GM19324 (cell line): ENCODE data around the gene CPT1A.

Experiments used
- ATAC-seq: cut with Tn5 transposase; IDR thresholded peaks from one replicate; pipeline ENCODE4 v1.9.1; 2021; ENCODE audit warnings: mild to moderate bottlenecking, moderate library complexity; ENCODE audit not compliant: unreplicated experiment, low FRiP score

The CPT1A gene

GRCh38 chr11:68715456-68716122, 126.1 kb downstream of the CPT1A start:
- no peak for ATAC-seq

GRCh38 chr11:68714060-68714856, 127.5 kb downstream of the CPT1A start:
- no peak for ATAC-seq

GRCh38 chr11:68711114-68711513, 130.6 kb downstream of the CPT1A start:
- no peak for ATAC-seq

GRCh38 chr11:68710409-68710808, 131.3 kb downstream of the CPT1A start:
- ATAC-seq = no peak

GRCh38 chr11:68709062-68709461, 132.7 kb downstream of the CPT1A start:
- ATAC-seq = no peak

- no peak for ATAC-seq
Measured at GRCh38 chr11:68707527-68707926, 134.2 kb downstream of the CPT1A start.

- ATAC-seq = no peak
Measured at GRCh38 chr11:68704887-68705286, 136.8 kb downstream of the CPT1A start.
